Vagina (tissue), 2 donors: Measurements from ENCODE around the gene BACE1.

Experiments
- POLR2AphosphoS5 ChIP-seq, 2 donors: sonication (generic); formaldehyde crosslinking; IDR thresholded peaks; one replicate each; pipeline ENCODE4 v1.9.0; 2017; ENCODE audit warnings: antibody characterized with exemption in 2 of 2, mild to moderate bottlenecking in 2 of 2, low read depth in 1 of 2; ENCODE audit not compliant: insufficient read depth in 1 of 2
- TF ChIP-seq, protein P1 (sequence below), 3 experiments: fragments of 450-650 bp in 2 of 3; fragments of 200-600 bp in 1 of 3; sonication (generic) in 1 of 3; IDR thresholded peaks; one replicate each; pipeline ENCODE4 v1.5.1; 2017 to 2019; ENCODE audit warnings: antibody characterized with exemption in 3 of 3, mild to moderate bottlenecking in 2 of 3, moderate library complexity in 2 of 3

DNA sequence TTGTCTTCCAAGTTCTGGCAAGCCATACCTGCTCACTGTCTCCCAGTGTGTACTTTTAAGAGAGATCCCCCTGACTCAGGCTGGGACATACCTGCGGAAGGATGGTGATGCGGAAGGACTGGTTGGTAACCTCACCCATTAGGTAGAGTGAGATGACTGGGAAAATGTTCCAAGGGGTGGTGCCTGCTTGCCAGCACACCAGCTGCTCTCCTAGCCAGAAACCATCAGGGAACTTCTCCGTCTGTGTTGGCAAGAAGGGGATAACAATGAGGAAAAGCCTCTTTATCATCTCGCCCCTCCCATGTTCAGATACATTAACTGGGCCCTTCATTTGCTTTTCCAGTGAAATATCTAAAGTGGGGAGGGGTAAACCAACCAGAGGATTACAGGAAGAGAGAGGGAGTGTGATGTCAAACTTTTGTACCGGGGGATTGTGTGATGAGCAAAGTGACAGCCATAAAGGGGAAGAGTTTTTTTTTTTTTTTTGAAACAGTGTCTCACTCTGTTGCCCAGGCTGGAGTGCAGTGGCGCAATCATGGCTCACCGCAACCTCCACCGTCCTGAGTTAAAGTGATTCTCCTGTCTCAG is 25.2 kb downstream of the BACE1 start, which contains the start of gene BACE1-AS:
- TF ChIP-seq, protein P1, sequence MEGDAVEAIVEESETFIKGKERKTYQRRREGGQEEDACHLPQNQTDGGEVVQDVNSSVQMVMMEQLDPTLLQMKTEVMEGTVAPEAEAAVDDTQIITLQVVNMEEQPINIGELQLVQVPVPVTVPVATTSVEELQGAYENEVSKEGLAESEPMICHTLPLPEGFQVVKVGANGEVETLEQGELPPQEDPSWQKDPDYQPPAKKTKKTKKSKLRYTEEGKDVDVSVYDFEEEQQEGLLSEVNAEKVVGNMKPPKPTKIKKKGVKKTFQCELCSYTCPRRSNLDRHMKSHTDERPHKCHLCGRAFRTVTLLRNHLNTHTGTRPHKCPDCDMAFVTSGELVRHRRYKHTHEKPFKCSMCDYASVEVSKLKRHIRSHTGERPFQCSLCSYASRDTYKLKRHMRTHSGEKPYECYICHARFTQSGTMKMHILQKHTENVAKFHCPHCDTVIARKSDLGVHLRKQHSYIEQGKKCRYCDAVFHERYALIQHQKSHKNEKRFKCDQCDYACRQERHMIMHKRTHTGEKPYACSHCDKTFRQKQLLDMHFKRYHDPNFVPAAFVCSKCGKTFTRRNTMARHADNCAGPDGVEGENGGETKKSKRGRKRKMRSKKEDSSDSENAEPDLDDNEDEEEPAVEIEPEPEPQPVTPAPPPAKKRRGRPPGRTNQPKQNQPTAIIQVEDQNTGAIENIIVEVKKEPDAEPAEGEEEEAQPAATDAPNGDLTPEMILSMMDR (IDR thresholded peaks at IDR 0.05) = no peak
- TF ChIP-seq POLR2AphosphoS5 (IDR thresholded peaks at IDR 0.05; ENCODE audit: insufficient read depth in 1 of 2, low read depth in 1 of 2) = no peak
